Measurements from ENCODE around the gene LTB. TPM values are rescaled to one million over a fixed set of nuclear protein-coding genes. Genes with fewer than 3 reads are reported as not detected.

Gene LTB
- total and polyA plus RNA-seq, 2 of the 4 experiments (the other 2 are of a cell fraction), result not detected

DNA sequence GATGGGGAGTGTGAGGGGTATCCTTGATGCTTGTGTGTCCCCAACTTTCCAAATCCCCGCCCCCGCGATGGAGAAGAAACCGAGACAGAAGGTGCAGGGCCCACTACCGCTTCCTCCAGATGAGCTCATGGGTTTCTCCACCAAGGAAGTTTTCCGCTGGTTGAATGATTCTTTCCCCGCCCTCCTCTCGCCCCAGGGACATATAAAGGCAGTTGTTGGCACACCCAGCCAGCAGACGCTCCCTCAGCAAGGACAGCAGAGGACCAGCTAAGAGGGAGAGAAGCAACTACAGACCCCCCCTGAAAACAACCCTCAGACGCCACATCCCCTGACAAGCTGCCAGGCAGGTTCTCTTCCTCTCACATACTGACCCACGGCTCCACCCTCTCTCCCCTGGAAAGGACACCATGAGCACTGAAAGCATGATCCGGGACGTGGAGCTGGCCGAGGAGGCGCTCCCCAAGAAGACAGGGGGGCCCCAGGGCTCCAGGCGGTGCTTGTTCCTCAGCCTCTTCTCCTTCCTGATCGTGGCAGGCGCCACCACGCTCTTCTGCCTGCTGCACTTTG, 6.8 kb downstream of the LTB start, which contains the start of gene TNF:
Gene TNF (plus strand): TSS at position 231 of the 567 bp plus-strand sequence. CDS start 177 bp downstream, at position 408.
- Histone ChIP-seq H3K4ac (ENCODE audit: low read depth, low read length) (no peak within 1 kb of the TSS), H2BK15ac (ENCODE audit: low read depth, low read length) (no peak within 1 kb of the TSS), H3K36me3 (ENCODE audit: control insufficient read depth, insufficient read depth, low read length) (no peaks in the 10 kb centered on the region), H2AFZ (replicated peaks; ENCODE audit: low read length, poor library complexity) (peak within 1 kb of the TSS; percentile 21), H3K27me3 (ENCODE audit: control insufficient read depth, insufficient read depth, low read length) (peaks cover 33% of the 10 kb centered on the region), H3K9me1 (ENCODE audit: insufficient read depth, low read length) (no peaks in the 10 kb centered on the region), H2AK9ac (replicated peaks; ENCODE audit: low read depth, low read length, poor library complexity) (no peak within 1 kb of the TSS), H2BK120ac (ENCODE audit: low read depth, low read length) (no peak within 1 kb of the TSS), H4K91ac (ENCODE audit: insufficient read depth, low read depth, low read length) (no peak within 1 kb of the TSS), H3K56ac (ENCODE audit: extremely low read depth, insufficient read depth, low read length) (no peak within 1 kb of the TSS), H3K14ac (replicated peaks; ENCODE audit: low read depth, low read length) (no peak within 1 kb of the TSS), H3K9ac (ENCODE audit: low read depth, low read length) (no peak within 1 kb of the TSS), H3K18ac (ENCODE audit: low read depth, low read length) (no peak within 1 kb of the TSS), H4K20me1 (ENCODE audit: insufficient read depth, low read length) (no peaks in the 10 kb centered on the region), H3K79me1 (ENCODE audit: low read depth in 1 of 2, low read length in 2 of 2) (no peaks in the 10 kb centered on the region), H3K4me2 (ENCODE audit: low read depth, low read length) (no peak within 1 kb of the TSS), H2AK5ac (ENCODE audit: low read depth, low read length) (no peak within 1 kb of the TSS), H2BK5ac (ENCODE audit: low read depth, low read length, poor library complexity, severe bottlenecking) (no peak within 1 kb of the TSS), H3K27ac (ENCODE audit: insufficient read depth, low read length) (no peak within 1 kb of the TSS), H4K5ac (ENCODE audit: low read depth, low read length) (no peak within 1 kb of the TSS), H3K4me1 (ENCODE audit: control insufficient read depth, insufficient read depth, low read length) (no peaks in the 10 kb centered on the region), H4K8ac (ENCODE audit: low read depth in 2 of 2, low read length in 2 of 2) (no peak within 1 kb of the TSS), H2BK20ac (ENCODE audit: low read depth, low read length) (no peak within 1 kb of the TSS), H3K4me3 (ENCODE audit: insufficient read depth, low read depth, low read length) (no peak within 1 kb of the TSS), H3K23ac (ENCODE audit: low read depth, low read length) (no peak within 1 kb of the TSS), H3K9me3 (ENCODE audit: control insufficient read depth, insufficient read depth, low read length) (no peaks in the 10 kb centered on the region)
- dilution Hi-C loops (cut with HindIII; ENCODE audit: low sequenced_read_pairs, unreplicated experiment) (no loop called here), intact Hi-C loops (cut with micrococcal nuclease) (no loop called here), in situ Hi-C loops (cut with MboI; ENCODE audit: low sequenced_read_pairs) (no loop called here)
- BruUV-seq (replicated peaks), result no TSS peak
- ChIA-PET CTCF (no interaction called here), POLR2A (ENCODE audit: unreplicated experiment) (no interaction called here)
- 93% methylated on average over 5 of the region's 19 CpGs; no CpG with 5 or more reads in 1 of the 2 experiments for WGBS, 2 experiments (ENCODE audit: extremely low coverage in 2 of 2, insufficient read length in 1 of 2)
- TF ChIP-seq POLR2A (IDR thresholded peaks at IDR 0.05; ENCODE audit: low read depth, low read length) (no peak), NFE2L2 (IDR thresholded peaks at IDR 0.05; ENCODE audit: low read depth, low read length) (no peak), MAZ (IDR thresholded peaks at IDR 0.05; ENCODE audit: borderline replicate concordance, low read depth, low read length) (no peak), MXI1 (IDR thresholded peaks at IDR 0.05; ENCODE audit: borderline replicate concordance, low read depth, low read length) (no peak), RAD21 (IDR thresholded peaks at IDR 0.05; ENCODE audit: low read length) (no peak), CEBPB (IDR thresholded peaks at IDR 0.05; ENCODE audit: low read depth, low read length) (no peak), RFX5 (IDR thresholded peaks at IDR 0.05; ENCODE audit: low read depth, low read length) (no peak)
- TF ChIP-seq, protein P1, sequence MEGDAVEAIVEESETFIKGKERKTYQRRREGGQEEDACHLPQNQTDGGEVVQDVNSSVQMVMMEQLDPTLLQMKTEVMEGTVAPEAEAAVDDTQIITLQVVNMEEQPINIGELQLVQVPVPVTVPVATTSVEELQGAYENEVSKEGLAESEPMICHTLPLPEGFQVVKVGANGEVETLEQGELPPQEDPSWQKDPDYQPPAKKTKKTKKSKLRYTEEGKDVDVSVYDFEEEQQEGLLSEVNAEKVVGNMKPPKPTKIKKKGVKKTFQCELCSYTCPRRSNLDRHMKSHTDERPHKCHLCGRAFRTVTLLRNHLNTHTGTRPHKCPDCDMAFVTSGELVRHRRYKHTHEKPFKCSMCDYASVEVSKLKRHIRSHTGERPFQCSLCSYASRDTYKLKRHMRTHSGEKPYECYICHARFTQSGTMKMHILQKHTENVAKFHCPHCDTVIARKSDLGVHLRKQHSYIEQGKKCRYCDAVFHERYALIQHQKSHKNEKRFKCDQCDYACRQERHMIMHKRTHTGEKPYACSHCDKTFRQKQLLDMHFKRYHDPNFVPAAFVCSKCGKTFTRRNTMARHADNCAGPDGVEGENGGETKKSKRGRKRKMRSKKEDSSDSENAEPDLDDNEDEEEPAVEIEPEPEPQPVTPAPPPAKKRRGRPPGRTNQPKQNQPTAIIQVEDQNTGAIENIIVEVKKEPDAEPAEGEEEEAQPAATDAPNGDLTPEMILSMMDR (conservative IDR thresholded peaks at IDR 0.05; ENCODE audit: low read depth, low read length), result no peak
- TF ChIP-seq, protein P2, sequence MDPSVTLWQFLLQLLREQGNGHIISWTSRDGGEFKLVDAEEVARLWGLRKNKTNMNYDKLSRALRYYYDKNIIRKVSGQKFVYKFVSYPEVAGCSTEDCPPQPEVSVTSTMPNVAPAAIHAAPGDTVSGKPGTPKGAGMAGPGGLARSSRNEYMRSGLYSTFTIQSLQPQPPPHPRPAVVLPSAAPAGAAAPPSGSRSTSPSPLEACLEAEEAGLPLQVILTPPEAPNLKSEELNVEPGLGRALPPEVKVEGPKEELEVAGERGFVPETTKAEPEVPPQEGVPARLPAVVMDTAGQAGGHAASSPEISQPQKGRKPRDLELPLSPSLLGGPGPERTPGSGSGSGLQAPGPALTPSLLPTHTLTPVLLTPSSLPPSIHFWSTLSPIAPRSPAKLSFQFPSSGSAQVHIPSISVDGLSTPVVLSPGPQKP (IDR thresholded peaks at IDR 0.05; ENCODE audit: borderline replicate concordance, low read depth, low read length), result no peak
- no peak for DNase-seq
- no peak for ATAC-seq (ENCODE audit: low read depth)
